ENCODE data around the gene STX1A. TPM values are rescaled to one million over a fixed set of nuclear protein-coding genes. Genes with fewer than 3 reads are reported as not detected.

STX1A gene
- total and polyA plus RNA-seq, 2 of the 13 experiments (the other 11 are each of a cell fraction or from before 2014, with no cell fraction given), result 6.1 to 12.2 TPM

GRCh38 chr7:73734619-73735527 lies 15.4 kb upstream of the STX1A start (continued):
- TF ChIP-seq SKIL (CRISPR knock-in tag; IDR thresholded peaks at IDR 0.05; ENCODE audit: borderline replicate concordance), result no peak
- TF ChIP-seq POGZ (CRISPR knock-in tag; IDR thresholded peaks at IDR 0.05), result 0 out of 2 replicates have a peak, but pooled peaks have one; percentile 52
- TF ChIP-seq PAX8 (CRISPR knock-in tag; IDR thresholded peaks at IDR 0.05; ENCODE audit: borderline replicate concordance), result no peak
- peak; percentile 41; the same call in 1 of the 2 replicates for TF ChIP-seq HOXA3 (CRISPR knock-in tag; IDR thresholded peaks at IDR 0.05)
- TF ChIP-seq, protein P1, sequence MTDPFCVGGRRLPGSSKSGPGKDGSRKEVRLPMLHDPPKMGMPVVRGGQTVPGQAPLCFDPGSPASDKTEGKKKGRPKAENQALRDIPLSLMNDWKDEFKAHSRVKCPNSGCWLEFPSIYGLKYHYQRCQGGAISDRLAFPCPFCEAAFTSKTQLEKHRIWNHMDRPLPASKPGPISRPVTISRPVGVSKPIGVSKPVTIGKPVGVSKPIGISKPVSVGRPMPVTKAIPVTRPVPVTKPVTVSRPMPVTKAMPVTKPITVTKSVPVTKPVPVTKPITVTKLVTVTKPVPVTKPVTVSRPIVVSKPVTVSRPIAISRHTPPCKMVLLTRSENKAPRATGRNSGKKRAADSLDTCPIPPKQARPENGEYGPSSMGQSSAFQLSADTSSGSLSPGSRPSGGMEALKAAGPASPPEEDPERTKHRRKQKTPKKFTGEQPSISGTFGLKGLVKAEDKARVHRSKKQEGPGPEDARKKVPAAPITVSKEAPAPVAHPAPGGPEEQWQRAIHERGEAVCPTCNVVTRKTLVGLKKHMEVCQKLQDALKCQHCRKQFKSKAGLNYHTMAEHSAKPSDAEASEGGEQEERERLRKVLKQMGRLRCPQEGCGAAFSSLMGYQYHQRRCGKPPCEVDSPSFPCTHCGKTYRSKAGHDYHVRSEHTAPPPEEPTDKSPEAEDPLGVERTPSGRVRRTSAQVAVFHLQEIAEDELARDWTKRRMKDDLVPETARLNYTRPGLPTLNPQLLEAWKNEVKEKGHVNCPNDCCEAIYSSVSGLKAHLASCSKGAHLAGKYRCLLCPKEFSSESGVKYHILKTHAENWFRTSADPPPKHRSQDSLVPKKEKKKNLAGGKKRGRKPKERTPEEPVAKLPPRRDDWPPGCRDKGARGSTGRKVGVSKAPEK (CRISPR knock-in tag; IDR thresholded peaks at IDR 0.05; ENCODE audit: borderline replicate concordance), result peak; percentile 43; the same call in 1 of the 2 replicates
- TF ChIP-seq ZNF546 (CRISPR knock-in tag; conservative IDR thresholded peaks at IDR 0.05), result no peak
- no peak for TF ChIP-seq ATF1 (CRISPR knock-in tag; IDR thresholded peaks at IDR 0.05)
- TF ChIP-seq SOX5 (CRISPR knock-in tag; IDR thresholded peaks at IDR 0.05; ENCODE audit: borderline replicate concordance), result 0 out of 2 replicates have a peak, but pooled peaks have one; percentile 17
- TF ChIP-seq ZNF543 (CRISPR knock-in tag; IDR thresholded peaks at IDR 0.05), result no peak
- TF ChIP-seq ZBTB38 (CRISPR knock-in tag; IDR thresholded peaks at IDR 0.05), result 0 out of 2 replicates have a peak, but pooled peaks have one; percentile 24
- no peak for TF ChIP-seq NR2F2 (IDR thresholded peaks at IDR 0.05; ENCODE audit: borderline replicate concordance, low read depth)
- TF ChIP-seq ZFP62 (CRISPR knock-in tag; IDR thresholded peaks at IDR 0.05), result no peak
- TF ChIP-seq CBX1 (IDR thresholded peaks at IDR 0.05; ENCODE audit: low read depth), result peak; percentile 35
- TF ChIP-seq ZNF468 (CRISPR knock-in tag; IDR thresholded peaks at IDR 0.05), result no peak
- peak; percentile 43; the same call in 1 of the 2 replicates for TF ChIP-seq ARID4A (CRISPR knock-in tag; IDR thresholded peaks at IDR 0.05; ENCODE audit: borderline replicate concordance)
- TF ChIP-seq, protein P2, sequence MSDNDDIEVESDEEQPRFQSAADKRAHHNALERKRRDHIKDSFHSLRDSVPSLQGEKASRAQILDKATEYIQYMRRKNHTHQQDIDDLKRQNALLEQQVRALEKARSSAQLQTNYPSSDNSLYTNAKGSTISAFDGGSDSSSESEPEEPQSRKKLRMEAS (IDR thresholded peaks at IDR 0.05), result no peak; the same call in 1 of the 2 replicates
- TF ChIP-seq YEATS2 (CRISPR knock-in tag; IDR thresholded peaks at IDR 0.05; ENCODE audit: borderline replicate concordance), result peak; percentile 83; the same call in 1 of the 2 replicates
- peak; percentile 70 for TF ChIP-seq ZMYM4 (CRISPR knock-in tag; IDR thresholded peaks at IDR 0.05)
- no peak for TF ChIP-seq ZNF781 (CRISPR knock-in tag; IDR thresholded peaks at IDR 0.05; ENCODE audit: borderline replicate concordance, not compliant biosample characterization)
- TF ChIP-seq ZNF343 (CRISPR knock-in tag; IDR thresholded peaks at IDR 0.05), result no peak
